NB4 (cell line): ENCODE results near the gene EVI2B.

Experiments used
- POLR2A ChIP-seq: IDR thresholded peaks from 2 replicates; pipeline ENCODE4 v1.6.1; 2011; ENCODE audit warnings: mild to moderate bottlenecking; ENCODE audit not compliant: insufficient read length; ENCODE audit errors: extremely low read depth
- TF ChIP-seq, protein P1 (sequence below): IDR thresholded peaks from one replicate; pipeline ENCODE4 v1.5.1; 2012; ENCODE audit warnings: low read depth, low read length
- TF ChIP-seq, protein P2 (sequence below): IDR thresholded peaks from 2 replicates; pipeline ENCODE4 v1.6.1; 2011; ENCODE audit warnings: low read depth, low read length

DNA sequence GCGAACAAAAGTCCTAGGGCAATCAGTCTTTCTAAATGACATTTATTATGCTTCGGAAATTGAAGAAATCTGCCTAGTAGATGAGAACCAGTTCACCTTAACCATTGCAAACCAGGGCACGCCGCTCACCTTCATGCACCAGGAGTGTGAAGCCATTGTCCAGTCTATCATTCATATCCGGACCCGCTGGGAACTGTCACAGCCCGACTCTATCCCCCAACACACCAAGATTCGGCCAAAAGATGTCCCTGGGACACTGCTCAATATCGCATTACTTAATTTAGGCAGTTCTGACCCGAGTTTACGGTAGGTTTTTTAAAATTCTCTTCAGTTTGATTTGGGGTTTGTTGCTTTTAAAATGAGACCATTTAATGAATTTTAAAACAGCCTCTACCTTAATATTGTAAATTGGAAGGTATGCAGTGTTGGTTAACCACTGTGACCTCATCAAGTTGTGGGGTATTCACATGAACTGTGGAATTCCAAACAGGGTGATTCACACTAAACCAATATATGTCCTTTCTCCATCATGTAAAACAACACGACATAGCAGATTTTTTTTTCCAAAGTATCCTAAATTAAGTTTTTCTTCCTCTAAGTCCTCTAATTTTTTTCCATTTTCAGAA is 13.8 kb upstream of the EVI2B start:
- TF ChIP-seq, protein P1, sequence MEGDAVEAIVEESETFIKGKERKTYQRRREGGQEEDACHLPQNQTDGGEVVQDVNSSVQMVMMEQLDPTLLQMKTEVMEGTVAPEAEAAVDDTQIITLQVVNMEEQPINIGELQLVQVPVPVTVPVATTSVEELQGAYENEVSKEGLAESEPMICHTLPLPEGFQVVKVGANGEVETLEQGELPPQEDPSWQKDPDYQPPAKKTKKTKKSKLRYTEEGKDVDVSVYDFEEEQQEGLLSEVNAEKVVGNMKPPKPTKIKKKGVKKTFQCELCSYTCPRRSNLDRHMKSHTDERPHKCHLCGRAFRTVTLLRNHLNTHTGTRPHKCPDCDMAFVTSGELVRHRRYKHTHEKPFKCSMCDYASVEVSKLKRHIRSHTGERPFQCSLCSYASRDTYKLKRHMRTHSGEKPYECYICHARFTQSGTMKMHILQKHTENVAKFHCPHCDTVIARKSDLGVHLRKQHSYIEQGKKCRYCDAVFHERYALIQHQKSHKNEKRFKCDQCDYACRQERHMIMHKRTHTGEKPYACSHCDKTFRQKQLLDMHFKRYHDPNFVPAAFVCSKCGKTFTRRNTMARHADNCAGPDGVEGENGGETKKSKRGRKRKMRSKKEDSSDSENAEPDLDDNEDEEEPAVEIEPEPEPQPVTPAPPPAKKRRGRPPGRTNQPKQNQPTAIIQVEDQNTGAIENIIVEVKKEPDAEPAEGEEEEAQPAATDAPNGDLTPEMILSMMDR = no peak
- TF ChIP-seq, protein P2, sequence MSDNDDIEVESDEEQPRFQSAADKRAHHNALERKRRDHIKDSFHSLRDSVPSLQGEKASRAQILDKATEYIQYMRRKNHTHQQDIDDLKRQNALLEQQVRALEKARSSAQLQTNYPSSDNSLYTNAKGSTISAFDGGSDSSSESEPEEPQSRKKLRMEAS = no peak
- TF ChIP-seq POLR2A = no peak
